ENCODE measurements around the gene LARP4B.
"Not testable (repeated sequence)": the region's sequence is repeated elsewhere in the genome, so short reads cannot be mapped to it uniquely, and the experiment has no call there.

Gene LARP4B

DNA sequence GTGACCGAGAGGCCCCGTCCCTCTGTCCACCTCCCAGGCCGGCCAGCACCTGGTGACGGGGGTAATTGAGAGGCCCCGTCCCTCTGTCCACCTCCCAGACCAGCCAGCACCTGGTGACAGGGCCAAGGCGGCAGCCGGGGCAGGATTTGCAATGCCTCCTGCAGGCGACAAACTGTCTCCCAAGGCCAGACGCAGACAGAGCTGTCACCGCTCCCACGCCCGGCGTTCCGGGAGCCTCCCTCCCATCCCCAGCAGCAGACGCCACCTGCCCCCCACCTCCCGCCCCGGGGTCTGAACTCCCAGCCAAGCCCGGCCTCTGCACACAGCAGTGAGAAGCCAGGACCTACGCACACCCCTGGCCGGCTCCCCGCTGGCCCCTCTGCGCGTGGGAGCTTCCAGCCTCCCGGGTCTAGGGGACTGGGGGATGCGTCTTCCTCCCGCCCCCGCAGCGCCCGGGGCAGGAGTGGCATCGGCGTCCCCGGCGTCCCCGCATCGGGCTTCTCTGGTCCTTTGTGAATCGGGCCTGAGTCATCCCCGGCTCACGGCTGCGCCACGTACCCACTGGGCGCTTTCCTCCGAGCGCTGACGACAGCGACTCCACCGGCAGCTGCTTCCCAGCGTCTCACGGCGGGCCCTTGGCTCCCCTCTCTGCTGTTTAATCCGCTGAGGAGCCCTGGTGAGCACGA is 147.0 kb downstream of the LARP4B start:
- peak; percentile 63 for DNase-seq

DNA sequence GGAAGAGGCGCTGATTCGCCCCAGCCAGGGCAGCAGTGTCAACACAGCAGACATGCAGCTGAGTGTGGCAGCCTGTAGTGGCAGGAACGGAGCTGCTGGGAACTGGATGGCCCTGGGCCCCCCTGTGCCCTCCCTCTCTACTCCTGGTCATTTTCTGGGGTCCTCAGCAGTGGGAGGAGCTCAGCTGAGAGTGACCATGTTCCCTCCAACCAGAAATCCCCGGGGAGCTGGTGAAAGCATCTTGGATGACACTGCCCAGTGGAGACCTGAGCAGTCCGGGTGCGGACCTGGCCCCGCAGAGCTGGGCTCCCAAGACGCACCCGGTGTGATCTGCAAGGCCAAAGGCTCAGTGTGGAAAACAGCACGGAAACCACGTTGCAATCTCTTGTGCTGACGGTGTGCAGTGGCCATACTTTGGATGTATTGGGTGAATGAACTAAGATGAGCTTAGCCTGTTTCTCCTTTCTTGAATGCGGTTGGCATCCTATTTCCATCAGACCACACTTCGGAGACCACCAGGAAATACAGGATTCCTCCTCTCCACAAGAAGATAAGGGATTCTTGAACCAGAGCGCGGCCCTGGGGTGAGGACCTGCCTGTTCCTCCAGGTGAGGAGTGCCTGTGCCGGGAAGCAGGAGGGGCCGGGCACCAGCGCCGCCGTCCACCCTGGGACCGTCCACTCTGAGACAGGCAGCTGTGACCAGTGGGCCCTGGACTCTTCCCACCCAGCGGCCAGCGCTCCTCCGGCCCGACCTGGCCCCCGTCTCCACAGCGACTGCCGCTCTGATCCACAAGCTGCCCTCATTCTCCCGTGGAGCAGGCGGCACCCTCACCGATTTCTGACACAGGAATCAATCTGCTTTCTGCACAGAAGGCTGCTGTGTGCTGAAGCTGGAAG is 148.5 kb downstream of the LARP4B start:
- no peak for DNase-seq

DNA sequence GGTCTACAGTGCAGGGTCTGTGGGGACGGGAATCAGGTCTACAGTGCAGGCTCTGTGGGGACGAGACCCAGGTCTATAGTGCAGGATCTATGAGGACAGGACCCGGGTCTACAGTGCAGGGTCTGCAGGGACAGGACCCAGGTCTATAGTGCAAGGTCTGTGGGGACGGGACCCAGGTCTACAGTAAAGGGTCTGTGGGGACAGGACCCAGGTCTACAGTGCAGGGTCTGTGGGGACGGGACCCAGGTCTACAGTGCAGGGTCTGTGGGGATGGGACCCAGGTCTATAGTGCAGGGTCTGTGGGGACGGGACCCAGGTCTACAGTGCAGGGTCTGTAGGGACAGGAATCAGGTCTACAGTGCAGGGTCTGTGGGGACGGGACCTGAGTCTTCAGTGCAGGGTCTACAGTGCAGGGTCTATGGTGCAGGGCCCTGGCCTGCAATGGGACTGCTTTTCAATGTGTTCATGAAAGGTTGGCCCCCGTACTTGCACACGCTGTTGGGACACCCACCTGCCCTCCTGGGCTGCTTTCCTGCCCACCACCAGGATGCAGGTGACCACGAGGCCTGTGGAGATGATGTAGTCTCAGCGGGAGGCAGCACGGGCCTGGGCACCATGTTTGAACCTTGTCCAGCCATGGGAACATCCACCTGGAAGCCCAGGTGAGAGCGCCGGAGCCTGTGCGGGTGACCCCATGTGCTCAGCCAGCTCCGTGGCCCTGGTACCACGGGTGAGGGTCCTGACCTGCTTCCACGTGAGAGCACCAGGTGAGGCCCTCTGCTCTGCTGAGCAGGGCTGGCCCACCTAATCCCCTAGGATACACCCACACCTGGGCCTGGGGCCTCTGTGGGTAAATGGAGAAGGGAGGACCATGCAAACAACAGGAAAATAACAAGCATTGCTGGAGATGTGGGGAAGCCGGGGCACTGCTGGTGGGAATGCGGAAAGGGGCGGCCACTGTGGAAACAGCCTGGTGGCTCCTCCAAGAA is 150.7 kb downstream of the LARP4B start:
- no peak for DNase-seq

DNA sequence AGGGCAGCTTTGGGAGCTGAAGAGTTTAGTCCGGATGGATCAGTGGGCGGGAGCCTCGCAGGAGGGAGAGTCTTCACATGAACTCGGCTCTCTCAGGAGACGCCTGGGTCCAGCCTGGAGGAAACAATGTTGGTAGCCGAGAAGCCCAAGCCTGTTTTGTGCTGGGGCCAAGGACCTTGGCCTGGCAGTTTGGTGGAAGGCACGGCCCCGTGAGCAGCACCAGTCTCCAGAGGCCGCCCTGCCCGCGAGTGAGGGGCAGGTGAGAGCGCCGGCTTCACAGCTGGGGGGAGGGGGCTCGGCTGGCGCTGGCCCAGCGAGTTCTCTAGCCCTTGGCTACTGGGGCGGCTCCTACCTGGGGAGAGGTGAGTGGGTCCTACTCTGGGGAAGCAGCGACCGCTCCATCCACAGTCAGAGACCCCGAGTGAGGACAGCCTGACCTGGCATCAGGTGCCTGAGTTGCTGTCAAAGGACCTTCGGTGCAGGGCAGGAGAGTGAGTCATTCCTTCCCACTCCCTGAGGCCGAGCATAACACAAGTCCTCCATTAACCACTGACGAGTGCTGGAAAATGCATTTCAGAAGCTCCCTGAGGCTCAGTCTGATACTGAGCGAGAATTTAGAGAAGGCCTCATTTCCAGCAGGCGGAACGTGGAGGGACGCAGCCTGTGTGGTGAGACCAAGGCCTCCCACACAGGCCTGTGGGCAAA is 152.7 kb downstream of the LARP4B start:
- DNase-seq, result no peak

- DNase-seq, result no peak
These were observed 153.5 kb downstream of the LARP4B start for GRCh38 chr10:777913-778479.

GRCh38 chr10:776772-777171 is 154.7 kb downstream of the LARP4B start:
- DNase-seq, result no peak

DNA sequence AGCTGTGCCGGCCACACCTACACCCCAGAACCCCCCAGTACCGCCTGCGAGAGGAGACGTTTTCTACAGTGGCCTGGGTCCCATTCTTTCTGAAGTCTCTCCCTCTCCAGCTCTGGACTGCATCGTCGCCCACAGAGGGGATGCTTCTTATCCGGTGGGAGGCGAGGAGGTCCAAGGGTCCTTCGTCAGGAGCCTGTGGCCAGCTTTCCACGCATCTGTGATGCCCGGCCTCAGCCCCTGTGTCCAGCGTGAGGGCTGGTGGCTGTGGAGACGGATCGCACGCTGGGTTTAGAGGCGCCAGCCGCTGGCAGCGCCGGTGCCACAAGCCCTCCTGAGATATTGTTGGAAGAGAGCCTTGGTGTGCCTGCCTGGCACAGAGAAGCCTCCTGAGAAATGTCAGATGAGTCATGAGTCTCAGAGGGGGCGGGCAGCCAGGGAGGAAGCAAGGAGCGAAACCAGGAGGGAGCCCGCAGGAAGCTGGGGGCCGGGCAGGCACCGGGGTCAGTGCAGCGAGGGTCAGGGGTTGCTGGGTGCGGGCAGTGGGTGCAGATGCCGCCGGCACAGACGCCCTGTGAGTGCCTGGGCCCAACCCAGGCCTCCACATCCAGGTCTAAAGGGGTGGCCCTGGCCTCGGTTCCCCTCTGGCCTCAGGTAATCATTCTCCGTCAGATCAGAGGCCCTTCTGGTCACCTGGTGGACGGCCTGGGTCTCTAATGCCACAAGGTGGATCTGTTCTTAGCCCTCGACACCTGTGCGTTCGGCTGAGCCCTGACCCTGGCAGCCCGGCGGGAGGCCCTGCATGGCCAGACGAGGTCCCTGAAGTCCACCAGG is 156.0 kb downstream of the LARP4B start:
- peak; percentile 43 for DNase-seq

GRCh38 chr10:774661-775244 is 156.8 kb downstream of the LARP4B start:
- DNase-seq, result no peak

GRCh38 chr10:774223-774622 is 157.3 kb downstream of the LARP4B start:
- no peak for DNase-seq

GRCh38 chr10:773562-774161 is 157.8 kb downstream of the LARP4B start:
- no peak for DNase-seq

DNA sequence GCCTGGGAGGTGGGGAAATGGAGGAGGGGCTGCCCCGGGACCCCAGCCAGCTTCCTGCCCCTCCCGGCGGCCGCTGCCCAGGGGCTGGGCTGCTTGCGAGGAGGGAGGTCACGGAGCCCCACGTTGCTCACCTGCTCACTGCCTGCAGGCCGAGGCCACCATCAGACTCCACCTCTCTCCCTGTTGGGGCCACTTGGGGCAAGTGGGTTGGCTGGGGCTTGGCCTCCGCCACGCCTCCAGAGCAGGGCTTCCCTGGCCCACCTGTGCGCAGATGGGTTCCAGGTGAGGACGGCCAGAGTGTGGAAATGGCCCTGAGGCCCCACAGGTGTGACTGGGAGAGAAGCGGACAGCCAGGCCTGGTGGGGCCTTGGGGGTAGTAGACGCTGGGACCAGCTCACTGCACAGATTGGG is 159.3 kb downstream of the LARP4B start:
- no peak for DNase-seq

DNA sequence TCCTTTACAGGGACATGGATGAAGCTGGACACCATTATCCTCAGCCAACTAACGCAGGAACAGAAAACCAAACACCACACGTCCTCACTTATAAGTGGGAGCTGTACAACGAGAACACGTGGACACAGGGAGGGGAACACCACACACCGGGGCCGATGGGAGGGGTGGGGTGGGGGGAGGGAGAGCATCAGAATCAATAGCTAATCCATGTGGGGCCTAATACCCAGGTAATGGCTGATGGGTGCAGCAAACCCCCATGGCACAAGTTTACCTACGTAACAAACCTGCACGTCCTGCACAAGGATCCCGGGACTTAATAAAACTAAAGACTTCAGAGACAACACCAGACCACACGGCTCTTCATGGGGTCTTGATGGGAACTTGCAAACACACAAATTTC is 159.9 kb downstream of the LARP4B start:
- DNase-seq, result no peak

DNA sequence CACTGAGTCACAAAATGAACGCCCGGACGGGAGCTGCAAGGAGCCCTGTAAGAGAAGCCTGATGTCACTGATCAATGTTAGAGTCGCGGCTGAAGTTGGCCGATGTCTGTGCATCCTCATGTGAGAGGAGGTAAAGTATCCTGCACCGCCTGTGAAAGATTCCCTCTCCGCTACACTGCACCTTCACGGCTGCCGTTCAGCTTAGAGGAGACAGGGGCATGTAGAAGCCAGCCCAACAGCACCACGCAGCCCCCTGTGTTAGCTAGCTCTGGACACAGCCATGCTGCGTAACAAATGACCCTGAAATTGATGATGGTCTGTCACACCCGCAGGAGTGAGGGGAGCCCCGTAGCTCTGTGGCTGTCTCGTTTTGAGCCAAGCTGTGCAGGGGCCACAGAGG is 160.5 kb downstream of the LARP4B start:
- DNase-seq, result no peak

DNA sequence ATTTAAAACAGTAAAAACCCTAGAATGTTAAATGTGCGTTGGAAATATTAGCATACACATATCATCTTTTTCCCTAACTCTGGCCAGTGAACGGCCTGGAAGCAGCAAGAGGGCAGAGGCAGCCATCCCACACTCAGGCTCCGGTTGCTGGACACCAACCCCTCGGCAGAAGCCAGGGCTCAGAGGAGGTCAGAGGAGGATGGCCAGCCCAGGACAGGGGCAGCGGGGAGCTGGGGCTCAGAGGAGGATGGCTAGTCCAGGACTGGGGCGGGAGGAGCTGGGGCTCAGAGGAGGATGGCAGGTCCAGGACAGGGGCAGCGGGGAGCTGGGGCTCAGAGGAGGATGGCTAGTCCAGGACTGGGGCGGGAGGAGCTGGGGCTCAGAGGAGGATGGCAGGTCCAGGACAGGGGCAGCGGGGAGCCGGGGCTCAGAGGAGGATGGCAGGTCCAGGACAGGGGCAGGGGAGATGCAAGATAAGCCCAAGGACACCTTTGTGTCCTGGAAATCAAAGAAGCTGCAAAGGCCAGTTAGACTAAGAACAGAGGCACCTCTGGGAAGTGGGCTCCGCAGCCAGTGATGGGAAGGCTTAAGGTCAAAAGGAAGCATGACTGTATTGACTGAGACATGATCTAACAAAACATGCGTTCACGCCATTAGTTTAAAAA is 161.3 kb downstream of the LARP4B start:
- DNase-seq, result not testable (repeated sequence)

DNA sequence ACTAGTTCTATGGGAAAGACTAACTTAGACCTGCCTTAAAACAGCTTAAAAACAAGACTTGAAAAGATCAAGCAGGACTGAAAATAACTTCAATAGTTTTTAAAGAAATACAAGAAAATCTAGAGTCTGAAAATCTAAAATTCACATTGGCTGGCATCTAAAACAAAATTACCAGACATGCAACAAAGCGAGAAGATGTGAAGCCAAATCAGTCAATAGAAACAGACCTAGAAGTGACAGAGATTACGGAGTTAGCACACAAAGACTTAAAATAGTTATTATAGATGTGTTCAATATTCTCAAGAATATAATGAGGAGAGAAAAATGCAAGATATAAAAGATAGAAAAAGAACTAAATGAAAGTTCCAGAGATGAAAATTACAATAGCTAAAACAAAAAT is 163.7 kb downstream of the LARP4B start:
- DNase-seq, result no peak

- no peak for DNase-seq
These were observed 164.3 kb downstream of the LARP4B start for GRCh38 chr10:767211-767610.

- DNase-seq, result no peak
These were observed 170.1 kb downstream of the LARP4B start for GRCh38 chr10:761376-761775.

DNA sequence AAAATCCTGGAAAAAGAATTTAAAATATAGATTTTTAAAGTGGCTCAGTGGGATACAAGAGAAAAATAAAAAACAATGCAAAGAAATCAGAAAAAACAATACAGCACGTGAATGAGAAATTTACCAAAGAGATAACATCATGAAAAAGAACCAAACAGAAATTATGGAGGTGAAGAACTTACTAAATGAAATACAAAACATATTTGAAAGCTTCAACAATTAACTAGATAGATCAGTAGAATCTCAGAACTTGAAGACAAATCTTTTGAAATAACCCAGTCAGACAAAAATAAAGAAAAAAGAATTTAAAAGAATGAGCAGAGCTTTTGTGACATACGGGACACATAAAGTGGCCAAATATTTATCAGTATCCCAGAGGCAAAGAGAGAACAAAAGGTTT is 170.9 kb downstream of the LARP4B start:
- no peak for DNase-seq

DNA sequence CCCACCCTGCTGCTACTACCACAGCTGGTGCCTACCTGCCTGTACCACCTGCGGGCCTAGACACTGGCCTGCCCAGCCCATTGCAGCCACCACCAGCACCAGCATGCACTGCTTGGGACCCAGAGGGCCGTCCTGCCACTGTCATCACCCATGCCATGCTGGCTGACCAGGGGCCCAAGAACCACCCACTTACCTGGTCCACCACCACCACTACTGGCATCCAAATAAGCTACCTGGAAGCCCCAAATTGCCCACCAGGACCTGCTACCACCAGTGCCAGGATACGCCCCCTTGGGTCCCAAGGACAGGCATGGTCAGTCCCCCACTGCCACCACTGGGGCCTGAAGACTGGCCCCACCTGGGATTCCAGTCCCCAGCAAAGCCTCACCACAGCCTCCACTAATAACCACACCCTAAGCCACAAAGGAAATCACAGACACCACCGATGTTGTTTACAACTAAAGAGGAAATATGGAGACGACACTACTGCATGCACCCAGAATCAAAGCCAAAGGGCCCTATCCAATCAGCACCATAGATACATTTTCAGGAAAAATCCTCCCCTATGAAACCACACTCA is 171.5 kb downstream of the LARP4B start:
- no peak for DNase-seq
